ENCODE results near the gene CDH10.

CDH10 gene

DNA sequence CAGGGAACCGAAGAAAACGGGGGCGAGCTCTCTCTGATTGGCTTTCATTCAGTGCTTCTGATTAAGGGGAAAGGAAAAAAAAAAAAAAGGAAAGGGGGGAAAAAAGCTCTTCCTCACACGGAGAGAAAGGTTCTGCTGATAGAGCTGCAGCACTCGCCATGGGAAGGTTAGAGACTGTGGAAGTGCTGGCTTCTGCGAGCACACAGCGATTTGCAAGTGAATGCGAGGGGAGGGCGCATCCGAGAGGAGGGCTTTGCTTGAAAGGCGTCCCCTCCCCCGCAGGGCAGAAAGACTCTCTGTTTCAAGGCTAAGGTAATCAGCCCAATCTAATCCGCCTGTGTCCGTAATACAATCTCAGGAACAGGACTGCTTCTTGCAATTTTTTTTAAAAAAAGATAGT is at the start of gene CDH10:
TSS of gene CDH10 (minus strand) at position 218 of the 400 bp plus-strand sequence. CDS start 51,488 bp downstream, outside the sequence.
- no peak for DNase-seq

DNA sequence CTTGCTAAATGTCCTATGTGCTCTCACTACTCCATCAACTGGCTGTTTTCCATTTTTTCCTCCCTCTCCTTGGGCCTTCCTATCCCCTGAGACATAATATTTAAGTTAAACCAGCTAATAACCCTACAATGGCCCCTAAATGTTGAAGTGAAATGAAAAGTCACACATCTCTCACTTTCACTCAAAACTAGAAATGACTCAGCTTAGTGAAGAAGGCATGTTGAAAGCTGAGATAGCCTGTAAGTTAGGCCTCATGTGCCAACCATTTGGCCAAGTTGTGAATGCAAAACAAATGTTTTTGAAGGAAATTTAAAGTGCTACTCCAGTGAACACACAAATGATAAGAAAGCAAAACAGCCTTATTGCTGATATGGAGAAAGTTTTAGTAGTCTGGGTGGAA is 48.8 kb upstream of the CDH10 start:
- no peak for DNase-seq

GRCh38 chr5:24691074-24691473 is 46.3 kb upstream of the CDH10 start:
- no peak for DNase-seq

DNA sequence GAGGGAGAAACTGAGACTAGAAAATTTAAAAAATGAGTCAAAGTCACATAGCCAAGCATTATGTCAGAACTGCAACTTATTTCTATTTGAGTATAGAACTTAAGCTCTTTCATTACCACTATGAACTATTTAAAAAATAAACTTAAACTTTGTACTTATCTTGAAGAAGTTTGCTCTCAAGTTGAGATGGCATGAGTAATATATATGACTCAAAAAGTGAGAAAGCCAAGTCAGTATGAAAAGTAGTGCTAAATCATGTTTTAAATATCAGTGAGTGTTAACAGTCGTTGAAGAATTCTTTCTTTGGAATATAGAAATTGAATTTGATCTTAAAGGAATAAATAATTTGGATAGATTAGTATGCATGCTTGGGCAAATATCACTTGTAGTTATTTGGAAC is 36.3 kb upstream of the CDH10 start:
- DNase-seq: no peak

GRCh38 chr5:24668050-24668449 is 23.3 kb upstream of the CDH10 start:
- DNase-seq: no peak

DNA sequence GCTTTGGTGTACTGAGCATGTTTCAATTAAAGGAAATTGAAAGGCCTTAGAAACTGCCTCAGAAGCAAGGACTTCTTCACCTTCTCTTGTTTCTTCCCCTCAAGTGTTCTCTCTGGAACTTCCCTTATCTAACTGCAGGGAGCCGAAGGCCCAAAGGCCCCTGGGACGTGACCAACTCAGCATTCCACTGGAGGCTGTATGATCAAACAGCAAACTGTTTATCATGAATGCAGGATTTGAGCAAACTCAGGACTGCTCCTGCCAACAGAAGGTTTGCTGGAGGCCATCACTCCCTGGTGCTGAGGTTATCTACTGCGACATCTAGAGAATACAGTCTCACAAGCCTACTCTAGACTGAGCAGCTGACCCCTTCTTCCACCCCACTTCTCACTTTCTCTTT is 4.8 kb upstream of the CDH10 start:
- no peak for DNase-seq

DNA sequence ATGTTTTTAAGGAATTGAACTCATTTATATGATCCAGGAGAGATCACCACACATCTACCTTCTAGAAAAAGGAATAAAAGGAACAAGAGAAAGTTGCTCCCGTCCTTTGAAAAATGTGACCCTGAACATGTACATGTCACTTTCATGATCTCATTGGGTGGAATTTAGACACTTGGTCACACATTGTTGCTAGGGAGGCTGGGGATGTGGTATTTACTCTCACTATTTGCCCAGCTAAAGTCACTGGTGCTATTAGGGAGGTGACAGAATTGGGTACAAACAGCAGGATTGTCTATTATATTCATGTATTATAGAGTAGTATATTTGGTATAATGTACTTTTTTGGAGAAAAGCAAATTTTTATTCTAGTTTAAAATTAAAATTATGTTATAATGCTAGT is 2.1 kb upstream of the CDH10 start:
- DNase-seq: no peak

DNA sequence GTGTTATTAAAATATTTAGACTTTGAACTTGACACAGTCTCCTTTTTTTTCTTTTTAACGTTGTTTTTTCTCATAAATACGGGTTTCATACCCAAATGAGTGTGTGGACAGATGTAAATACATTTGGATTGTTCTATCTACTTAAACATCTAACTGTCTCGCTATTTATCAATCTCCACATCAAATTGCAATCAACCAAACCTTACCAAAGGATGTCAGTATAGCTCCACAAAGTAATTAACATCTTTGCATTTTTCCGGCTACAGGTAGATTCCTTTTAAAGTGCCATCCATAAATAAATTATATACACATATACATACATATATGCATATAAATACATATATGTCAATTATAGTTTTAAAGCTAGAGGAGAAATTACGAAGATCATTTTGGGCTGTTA is 705 bp upstream of the CDH10 start:
- no peak for DNase-seq

- DNase-seq: no peak
Measured at GRCh38 chr5:24643880-24644279, 898 bp downstream of the CDH10 start.

DNA sequence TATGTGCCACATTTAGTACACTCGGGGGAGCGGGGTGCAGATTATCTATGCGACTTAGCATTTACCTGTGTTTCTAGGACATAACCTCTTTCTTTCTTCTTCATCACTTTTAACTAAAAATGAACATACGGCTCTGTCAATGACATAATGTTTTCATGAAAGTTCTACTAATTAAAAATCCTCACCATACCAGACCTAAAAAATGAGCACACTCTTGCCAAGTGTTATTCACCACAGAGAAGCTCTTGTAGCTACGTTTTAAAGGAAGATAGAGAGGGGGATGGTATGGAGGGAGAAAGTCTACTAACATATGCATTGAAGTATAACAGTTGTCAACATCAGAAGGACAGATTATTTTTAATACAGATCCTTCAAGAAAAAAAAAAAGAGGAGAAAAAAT is 1.6 kb downstream of the CDH10 start:
- DNase-seq: no peak

GRCh38 chr5:24642022-24642421 is 2.8 kb downstream of the CDH10 start:
- DNase-seq: no peak

GRCh38 chr5:24635209-24635608 is 9.6 kb downstream of the CDH10 start:
- DNase-seq: no peak

GRCh38 chr5:24633715-24634325 is 11.0 kb downstream of the CDH10 start:
- no peak for DNase-seq

- no peak for DNase-seq
Measured at GRCh38 chr5:24632353-24632752, 12.4 kb downstream of the CDH10 start.

GRCh38 chr5:24630918-24631317 is 13.9 kb downstream of the CDH10 start:
- no peak for DNase-seq

- no peak for DNase-seq
Measured at GRCh38 chr5:24629798-24630197, 15.0 kb downstream of the CDH10 start.

GRCh38 chr5:24624872-24625271 is 19.9 kb downstream of the CDH10 start:
- no peak for DNase-seq

- no peak for DNase-seq
Measured at GRCh38 chr5:24623624-24624023, 21.2 kb downstream of the CDH10 start.

- no peak for DNase-seq
Measured at GRCh38 chr5:24623031-24623430, 21.7 kb downstream of the CDH10 start.

GRCh38 chr5:24621792-24622191 is 23.0 kb downstream of the CDH10 start:
- no peak for DNase-seq

GRCh38 chr5:24616566-24616965 is 28.2 kb downstream of the CDH10 start:
- no peak for DNase-seq

GRCh38 chr5:24615159-24615558 is 29.6 kb downstream of the CDH10 start:
- no peak for DNase-seq

GRCh38 chr5:24609706-24610105 is 35.1 kb downstream of the CDH10 start:
- no peak for DNase-seq

- no peak for DNase-seq
Measured at GRCh38 chr5:24606971-24607370, 37.8 kb downstream of the CDH10 start.

DNA sequence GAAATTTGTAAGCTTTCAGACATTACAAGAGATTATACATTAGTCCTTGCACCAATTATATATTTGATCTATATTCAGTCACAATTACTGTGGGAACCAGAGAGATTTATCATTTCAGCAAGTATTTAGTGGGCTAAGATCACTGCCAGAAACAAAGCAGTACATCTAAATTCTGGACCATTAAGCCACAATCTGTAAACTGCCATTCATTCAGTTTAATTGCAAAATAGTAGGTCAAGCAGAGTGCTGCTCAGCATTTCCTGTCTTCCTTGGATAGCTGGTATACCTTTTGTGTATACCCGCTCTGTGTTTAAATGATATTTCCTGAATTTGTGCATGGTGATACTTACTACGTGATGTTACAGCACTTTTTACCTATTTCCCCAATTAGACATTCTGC is 42.6 kb downstream of the CDH10 start:
- DNase-seq: no peak

- no peak for DNase-seq
Measured at GRCh38 chr5:24598956-24599355, 45.8 kb downstream of the CDH10 start.

Data from activated effector memory CD4-positive, alpha-beta T cell treated with Interleukin-2 at 50 U/mL for 16 hours (primary cell).